BE2C (cell line): ENCODE results near the gene RNLS.

Experiments
- DNase-seq: peaks from one replicate; pipeline ENCODE4 v3.0.0-alpha.2; 2020
- H3K27me3 ChIP-seq: fragments of 250-450 bp; sonication (Bioruptor Pico); 2 replicates; pipeline ENCODE4 v1.5.1; 2020; ENCODE audit warnings: mild to moderate bottlenecking
- H3K36me3 ChIP-seq: fragments of 250-450 bp; sonication (Bioruptor Pico); 2 replicates; pipeline ENCODE4 v1.5.1; 2020; ENCODE audit warnings: mild to moderate bottlenecking
- H3K4me1 ChIP-seq: fragments of 250-450 bp; sonication (Bioruptor Pico); 2 replicates; pipeline ENCODE4 v1.5.1; 2020
- H3K4me3 ChIP-seq: 2 replicates; pipeline ENCODE4 v1.5.1; 2011; ENCODE audit warnings: low read depth, low read length
- H3K9me3 ChIP-seq: fragments of 250-450 bp; sonication (Bioruptor Pico); 2 replicates; pipeline ENCODE4 v1.5.1; 2020
- TF ChIP-seq, protein P1 (sequence below): IDR thresholded peaks from 2 replicates; pipeline ENCODE4 v1.5.1; 2012; ENCODE audit warnings: mild to moderate bottlenecking, low read depth, low read length

Gene RNLS

DNA sequence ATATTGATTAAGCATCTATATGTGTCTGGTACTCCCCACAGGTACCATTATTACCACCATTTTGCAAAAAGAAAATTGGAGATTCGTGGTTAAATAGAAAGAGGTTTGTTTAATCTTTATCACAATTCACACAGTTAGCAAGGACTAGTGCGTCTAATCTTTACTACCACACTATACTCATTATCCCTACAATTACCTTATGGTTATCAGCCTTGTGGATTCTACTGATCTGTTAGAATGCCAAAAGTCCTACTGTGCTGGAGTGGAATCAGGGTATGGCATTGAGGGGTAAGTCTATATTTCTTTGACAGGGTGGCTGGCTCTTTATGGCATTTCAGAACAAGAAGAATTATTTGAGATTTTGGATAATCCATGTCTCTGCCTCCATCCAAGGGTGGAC, 156.1 kb downstream of the RNLS start:
- Histone ChIP-seq H3K4me1 (peaks cover 3% of the 10 kb centered on the region; the same call in 1 of the 2 replicates), H3K27me3 (no peaks in the 10 kb centered on the region), H3K9me3 (no peaks in the 10 kb centered on the region), H3K36me3 (no peaks in the 10 kb centered on the region), H3K4me3 (no peak overlapping the region)
- DNase-seq = no peak
- TF ChIP-seq, protein P1, sequence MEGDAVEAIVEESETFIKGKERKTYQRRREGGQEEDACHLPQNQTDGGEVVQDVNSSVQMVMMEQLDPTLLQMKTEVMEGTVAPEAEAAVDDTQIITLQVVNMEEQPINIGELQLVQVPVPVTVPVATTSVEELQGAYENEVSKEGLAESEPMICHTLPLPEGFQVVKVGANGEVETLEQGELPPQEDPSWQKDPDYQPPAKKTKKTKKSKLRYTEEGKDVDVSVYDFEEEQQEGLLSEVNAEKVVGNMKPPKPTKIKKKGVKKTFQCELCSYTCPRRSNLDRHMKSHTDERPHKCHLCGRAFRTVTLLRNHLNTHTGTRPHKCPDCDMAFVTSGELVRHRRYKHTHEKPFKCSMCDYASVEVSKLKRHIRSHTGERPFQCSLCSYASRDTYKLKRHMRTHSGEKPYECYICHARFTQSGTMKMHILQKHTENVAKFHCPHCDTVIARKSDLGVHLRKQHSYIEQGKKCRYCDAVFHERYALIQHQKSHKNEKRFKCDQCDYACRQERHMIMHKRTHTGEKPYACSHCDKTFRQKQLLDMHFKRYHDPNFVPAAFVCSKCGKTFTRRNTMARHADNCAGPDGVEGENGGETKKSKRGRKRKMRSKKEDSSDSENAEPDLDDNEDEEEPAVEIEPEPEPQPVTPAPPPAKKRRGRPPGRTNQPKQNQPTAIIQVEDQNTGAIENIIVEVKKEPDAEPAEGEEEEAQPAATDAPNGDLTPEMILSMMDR = no peak

DNA sequence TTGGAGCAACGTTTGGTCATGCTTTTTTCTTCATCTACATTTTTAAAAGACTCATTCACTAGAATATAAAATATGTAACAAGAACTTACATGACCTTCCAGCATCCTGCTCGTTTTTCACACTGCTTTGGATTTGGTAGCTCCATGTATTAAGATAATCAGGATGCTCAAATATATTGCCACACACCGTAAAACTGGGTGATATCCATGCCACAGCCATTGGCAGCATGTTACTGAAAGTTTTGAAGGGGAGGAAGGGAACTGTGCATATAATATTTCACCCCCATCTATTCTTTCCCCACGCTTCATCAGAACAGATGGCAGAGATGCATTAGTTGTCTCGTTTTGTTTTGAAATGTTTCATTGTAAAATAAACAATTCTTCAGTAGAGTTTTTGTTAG, 158.2 kb downstream of the RNLS start:
- TF ChIP-seq, protein P1 = no peak

DNA sequence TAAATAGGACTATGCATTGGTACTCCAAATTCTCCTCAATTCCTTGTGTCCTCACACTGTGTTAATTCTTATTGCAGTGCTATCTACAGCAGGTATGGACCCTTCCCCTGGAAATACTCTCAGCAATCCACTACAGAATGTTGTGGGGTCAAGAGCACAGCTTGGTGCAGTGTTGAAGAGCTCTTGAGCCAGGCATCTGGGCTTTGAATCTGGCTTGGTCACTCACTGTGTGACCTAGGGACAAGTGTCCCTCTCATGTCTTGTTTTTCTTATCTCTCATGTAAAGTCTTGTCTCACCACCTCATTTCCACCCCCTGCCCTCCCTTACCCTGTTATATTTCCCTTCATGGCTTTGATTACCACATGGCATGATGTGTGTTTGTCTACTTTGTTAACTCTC, 159.4 kb downstream of the RNLS start:
- no peaks in the 10 kb centered on the region for H3K36me3 ChIP-seq
- no peak overlapping the region for H3K4me3 ChIP-seq
- H3K4me1 ChIP-seq = peaks cover 3% of the 10 kb centered on the region; the same call in 1 of the 2 replicates
- no peaks in the 10 kb centered on the region for H3K27me3 ChIP-seq
- TF ChIP-seq, protein P1 = no peak
- H3K9me3 ChIP-seq = no peaks in the 10 kb centered on the region
- no peak for DNase-seq

More for the DNA sequence above, 158.2 kb downstream of the RNLS start:
- peaks cover 3% of the 10 kb centered on the region; the same call in 1 of the 2 replicates for H3K4me1 ChIP-seq
- no peaks in the 10 kb centered on the region for H3K9me3 ChIP-seq
- no peaks in the 10 kb centered on the region for H3K27me3 ChIP-seq
- DNase-seq = no peak
- H3K36me3 ChIP-seq = no peaks in the 10 kb centered on the region
- no peak overlapping the region for H3K4me3 ChIP-seq

DNA sequence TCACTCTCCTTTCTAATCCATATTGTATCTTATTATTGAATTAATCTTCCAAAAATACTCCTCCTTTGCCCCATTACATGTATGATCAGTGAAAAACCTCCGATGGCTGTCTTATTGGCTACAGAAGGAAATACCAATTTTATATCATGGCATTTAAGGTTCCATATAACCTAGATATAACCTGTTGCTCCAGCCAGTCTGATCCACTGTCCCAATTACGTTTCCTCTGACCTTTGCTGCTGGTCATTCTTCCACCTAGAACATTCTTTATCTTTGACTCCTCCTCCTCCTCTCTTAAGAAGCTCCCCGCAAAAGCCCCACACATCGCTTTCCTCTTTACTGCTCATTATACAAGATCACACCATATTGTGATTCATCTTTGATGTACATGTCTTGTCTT, 161.5 kb downstream of the RNLS start:
- H3K4me3 ChIP-seq = no peak overlapping the region
- no peak for DNase-seq
- H3K27me3 ChIP-seq = no peaks in the 10 kb centered on the region
- no peaks in the 10 kb centered on the region for H3K36me3 ChIP-seq
- H3K4me1 ChIP-seq = no peaks in the 10 kb centered on the region
- H3K9me3 ChIP-seq = no peaks in the 10 kb centered on the region
- TF ChIP-seq, protein P1 = no peak

DNA sequence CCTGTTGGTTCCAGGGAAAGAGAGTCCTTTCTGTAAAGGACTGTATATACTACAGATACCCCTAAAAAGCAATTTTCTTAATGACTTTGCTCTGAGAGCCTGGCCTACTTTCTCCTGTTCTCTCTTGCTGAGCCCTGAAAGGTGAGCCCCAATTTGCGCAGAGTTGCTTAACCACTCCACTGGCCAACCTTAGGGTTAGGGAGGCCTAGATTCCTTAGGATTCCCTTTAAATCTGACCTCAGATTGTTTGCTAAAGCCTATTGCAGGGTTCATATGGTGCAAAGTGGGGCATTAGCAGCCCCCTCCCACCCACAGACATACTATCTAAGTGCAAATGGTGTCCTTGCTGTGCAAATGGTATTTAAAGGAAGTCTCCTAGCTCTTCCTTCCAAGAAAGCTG, 164.2 kb downstream of the RNLS start:
- no peak for DNase-seq
- TF ChIP-seq, protein P1 = no peak
- Histone ChIP-seq H3K36me3 (no peaks in the 10 kb centered on the region), H3K4me1 (no peaks in the 10 kb centered on the region), H3K9me3 (no peaks in the 10 kb centered on the region), H3K27me3 (no peaks in the 10 kb centered on the region), H3K4me3 (no peak overlapping the region)

DNA sequence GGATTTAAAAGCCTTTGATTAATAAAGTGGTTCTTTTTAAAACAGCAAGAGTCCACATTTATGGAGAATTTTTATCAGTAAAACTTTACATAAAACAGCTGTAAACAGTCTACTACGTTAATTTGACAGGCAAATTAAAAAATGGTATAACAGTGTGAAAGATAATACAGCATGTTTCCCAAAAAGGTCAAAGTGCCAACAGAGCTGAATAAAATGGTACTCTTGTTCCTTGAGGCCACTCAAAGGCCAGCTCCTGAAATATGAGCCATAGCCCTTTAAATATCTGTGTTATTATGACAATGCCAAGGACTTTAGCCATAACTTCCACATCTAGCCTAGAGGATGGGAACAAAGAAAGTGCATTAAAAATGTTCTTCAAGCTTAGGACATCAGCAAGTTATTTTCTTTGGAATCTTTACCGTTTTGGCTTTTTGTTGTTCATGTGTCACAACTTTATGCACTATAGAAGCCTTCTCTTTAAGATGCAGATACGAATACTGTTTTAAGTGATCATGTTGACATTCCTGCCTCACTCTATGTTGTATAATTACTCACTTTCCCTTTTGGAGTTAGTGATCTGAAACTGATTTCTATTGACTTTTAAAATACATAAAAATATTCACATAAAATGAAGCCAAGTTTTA, 165.6 kb downstream of the RNLS start:
- no peak for DNase-seq
- Histone ChIP-seq H3K4me1 (no peaks in the 10 kb centered on the region; the same call in 1 of the 2 replicates), H3K27me3 (no peaks in the 10 kb centered on the region), H3K9me3 (no peaks in the 10 kb centered on the region), H3K36me3 (no peaks in the 10 kb centered on the region), H3K4me3 (no peak overlapping the region)
- TF ChIP-seq, protein P1 = no peak
